Measurements from ENCODE around the gene WASHC4. TPM values are rescaled to one million over a fixed set of nuclear protein-coding genes. Genes with fewer than 3 reads are reported as not detected.
A peak's percentile ranks its signal among the peaks of the same experiment; 100 is the strongest.

Gene WASHC4
- total and polyA plus RNA-seq, 2 experiments from 2014 or later = 18.5 to 24.1 TPM

GRCh38 chr12:105194947-105195346 is 87.4 kb downstream of the WASHC4 start:
- Histone ChIP-seq H3K9me3 (ENCODE audit: low read depth) (no peaks in the 10 kb centered on the region), H3K4me1 (ENCODE audit: low read depth) (no peaks in the 10 kb centered on the region), H3K36me3 (peaks cover 20% of the 10 kb centered on the region), H3K27ac (no peak overlapping the region), H3K27me3 (no peaks in the 10 kb centered on the region), H3K4me3 (no peak overlapping the region)
- TF ChIP-seq, protein P1, sequence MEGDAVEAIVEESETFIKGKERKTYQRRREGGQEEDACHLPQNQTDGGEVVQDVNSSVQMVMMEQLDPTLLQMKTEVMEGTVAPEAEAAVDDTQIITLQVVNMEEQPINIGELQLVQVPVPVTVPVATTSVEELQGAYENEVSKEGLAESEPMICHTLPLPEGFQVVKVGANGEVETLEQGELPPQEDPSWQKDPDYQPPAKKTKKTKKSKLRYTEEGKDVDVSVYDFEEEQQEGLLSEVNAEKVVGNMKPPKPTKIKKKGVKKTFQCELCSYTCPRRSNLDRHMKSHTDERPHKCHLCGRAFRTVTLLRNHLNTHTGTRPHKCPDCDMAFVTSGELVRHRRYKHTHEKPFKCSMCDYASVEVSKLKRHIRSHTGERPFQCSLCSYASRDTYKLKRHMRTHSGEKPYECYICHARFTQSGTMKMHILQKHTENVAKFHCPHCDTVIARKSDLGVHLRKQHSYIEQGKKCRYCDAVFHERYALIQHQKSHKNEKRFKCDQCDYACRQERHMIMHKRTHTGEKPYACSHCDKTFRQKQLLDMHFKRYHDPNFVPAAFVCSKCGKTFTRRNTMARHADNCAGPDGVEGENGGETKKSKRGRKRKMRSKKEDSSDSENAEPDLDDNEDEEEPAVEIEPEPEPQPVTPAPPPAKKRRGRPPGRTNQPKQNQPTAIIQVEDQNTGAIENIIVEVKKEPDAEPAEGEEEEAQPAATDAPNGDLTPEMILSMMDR (IDR thresholded peaks at IDR 0.05; ENCODE audit: low read depth, low read length) = no peak
- no peak for DNase-seq (ENCODE audit: low read depth in 1 of 2, low spot score in 1 of 2)

DNA sequence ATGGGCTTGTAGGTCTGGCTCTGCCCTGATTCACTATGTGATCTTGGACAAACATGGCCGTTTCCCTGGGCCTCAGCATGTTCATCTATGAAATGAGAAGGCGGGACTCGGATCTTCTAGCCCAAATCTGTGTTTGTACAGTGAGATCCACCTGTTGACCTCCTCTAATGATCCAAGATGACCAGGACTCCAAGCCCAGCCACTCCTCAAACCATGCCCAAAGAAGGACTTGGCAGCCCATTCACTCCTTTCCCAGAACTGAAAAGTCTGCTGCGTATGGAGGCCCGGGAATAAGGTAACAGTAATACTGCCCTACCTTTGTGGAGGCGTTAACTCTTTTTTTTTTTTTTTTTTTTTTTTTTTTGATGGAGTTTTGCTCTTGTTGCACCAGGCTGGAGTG is 88.6 kb downstream of the WASHC4 start:
- DNase-seq (ENCODE audit: low read depth in 1 of 2, low spot score in 1 of 2) = no peak
- no peak overlapping the region for H3K27ac ChIP-seq
- H3K4me3 ChIP-seq = no peak overlapping the region
- no peaks in the 10 kb centered on the region for H3K9me3 ChIP-seq (ENCODE audit: low read depth)
- no peaks in the 10 kb centered on the region for H3K27me3 ChIP-seq
- H3K4me1 ChIP-seq (ENCODE audit: low read depth) = no peaks in the 10 kb centered on the region
- H3K36me3 ChIP-seq = peaks cover 22% of the 10 kb centered on the region
- TF ChIP-seq, protein P1 (IDR thresholded peaks at IDR 0.05; ENCODE audit: low read depth, low read length) = no peak

DNA sequence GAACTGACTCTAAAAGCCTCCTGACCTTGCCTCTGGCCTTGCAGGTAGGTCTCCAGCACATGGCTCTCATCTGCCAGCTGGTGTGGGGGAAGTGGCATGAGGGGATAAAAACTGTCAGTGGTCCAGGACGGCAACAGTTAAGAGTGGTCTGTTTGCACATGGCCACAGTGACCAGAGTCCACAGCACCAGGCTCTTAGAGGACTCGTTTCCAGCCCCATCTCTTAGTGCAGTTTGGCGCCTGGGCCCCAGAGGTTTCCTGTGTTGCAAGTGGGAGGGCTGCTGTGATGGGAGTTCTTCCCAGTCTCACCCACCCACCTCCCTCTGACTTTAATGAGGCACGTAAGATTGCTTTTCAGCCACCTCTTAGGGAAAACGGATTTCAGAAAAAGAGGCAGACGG is 91.4 kb downstream of the WASHC4 start:
- H3K27ac ChIP-seq = no peak overlapping the region
- H3K4me1 ChIP-seq (ENCODE audit: low read depth) = no peaks in the 10 kb centered on the region
- peaks cover 16% of the 10 kb centered on the region for H3K36me3 ChIP-seq
- no peak for DNase-seq (ENCODE audit: low read depth in 1 of 2, low spot score in 1 of 2)
- H3K27me3 ChIP-seq = no peaks in the 10 kb centered on the region
- TF ChIP-seq, protein P1 (IDR thresholded peaks at IDR 0.05; ENCODE audit: low read depth, low read length) = no peak
- no peaks in the 10 kb centered on the region for H3K9me3 ChIP-seq (ENCODE audit: low read depth)
- no peak overlapping the region for H3K4me3 ChIP-seq

- Histone ChIP-seq H3K36me3 (peaks cover 5% of the 10 kb centered on the region), H3K27me3 (no peaks in the 10 kb centered on the region), H3K9me3 (ENCODE audit: low read depth) (no peaks in the 10 kb centered on the region), H3K27ac (no peak overlapping the region), H3K4me1 (ENCODE audit: low read depth) (no peaks in the 10 kb centered on the region), H3K4me3 (no peak overlapping the region)
- no peak for DNase-seq (ENCODE audit: low read depth in 1 of 2, low spot score in 1 of 2)
- TF ChIP-seq, protein P1 (IDR thresholded peaks at IDR 0.05; ENCODE audit: low read depth, low read length) = no peak
These were observed 92.9 kb downstream of the WASHC4 start for GRCh38 chr12:105200385-105200784.

DNA sequence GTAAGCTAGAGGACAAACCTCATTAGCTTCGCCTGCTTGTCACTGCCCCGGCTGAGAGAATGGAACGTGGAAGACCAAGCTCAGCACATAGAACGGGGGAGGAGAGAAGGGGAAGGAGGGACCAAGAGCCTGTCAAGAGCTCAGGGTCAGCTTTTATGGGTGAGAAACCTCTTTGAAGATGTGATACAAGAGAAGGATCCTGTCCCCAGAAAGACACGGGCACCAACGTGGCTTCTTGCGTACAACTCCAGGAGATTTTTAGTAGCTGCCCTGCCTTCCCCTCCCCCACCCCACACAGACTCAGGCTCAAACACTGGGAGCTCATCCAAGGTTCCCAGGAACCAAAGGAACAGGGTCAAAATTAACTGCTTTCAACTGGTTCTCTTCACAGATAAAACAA is 93.8 kb downstream of the WASHC4 start:
- peak in 1 of 2 donors; percentile 35 for DNase-seq (ENCODE audit: low read depth in 1 of 2, low spot score in 1 of 2)
- TF ChIP-seq, protein P1 (IDR thresholded peaks at IDR 0.05; ENCODE audit: low read depth, low read length) = no peak
- H3K4me1 ChIP-seq (ENCODE audit: low read depth) = no peaks in the 10 kb centered on the region
- H3K27me3 ChIP-seq = no peaks in the 10 kb centered on the region
- H3K27ac ChIP-seq = no peak overlapping the region
- H3K4me3 ChIP-seq = no peak overlapping the region
- no peaks in the 10 kb centered on the region for H3K9me3 ChIP-seq (ENCODE audit: low read depth)
- H3K36me3 ChIP-seq = peaks cover 7% of the 10 kb centered on the region

GRCh38 chr12:105202202-105202601 is 94.7 kb downstream of the WASHC4 start:
- Histone ChIP-seq H3K27ac (no peak overlapping the region), H3K4me3 (no peak overlapping the region), H3K36me3 (peaks cover 14% of the 10 kb centered on the region), H3K4me1 (ENCODE audit: low read depth) (no peaks in the 10 kb centered on the region), H3K27me3 (no peaks in the 10 kb centered on the region), H3K9me3 (ENCODE audit: low read depth) (no peaks in the 10 kb centered on the region)
- DNase-seq (ENCODE audit: low read depth in 1 of 2, low spot score in 1 of 2) = no peak
- TF ChIP-seq, protein P1 (IDR thresholded peaks at IDR 0.05; ENCODE audit: low read depth, low read length) = no peak
